Urothelium cell line (cell line): Measurements from ENCODE around the gene AOPEP.

Experiments
- DNase-seq: peaks from one replicate; pipeline ENCODE4 v3.0.0; 2011; ENCODE audit warnings: low spot score, mixed read lengths
- FAIRE-seq: peaks from 2 replicates; lab custom pipeline; 2011; peaks lifted over from hg19 to GRCh38; lab: Jason Lieb, UNC

The AOPEP gene

GRCh38 chr9:94788570-94789105, 62.1 kb downstream of the AOPEP start:
- DNase-seq (no peak), FAIRE-seq (no peak)

- DNase-seq (no peak), FAIRE-seq (no peak)
Observed at GRCh38 chr9:94791435-94791834, 64.9 kb downstream of the AOPEP start.

- DNase-seq (no peak), FAIRE-seq (no peak)
Observed at GRCh38 chr9:94792511-94792910, 66.0 kb downstream of the AOPEP start.

DNA sequence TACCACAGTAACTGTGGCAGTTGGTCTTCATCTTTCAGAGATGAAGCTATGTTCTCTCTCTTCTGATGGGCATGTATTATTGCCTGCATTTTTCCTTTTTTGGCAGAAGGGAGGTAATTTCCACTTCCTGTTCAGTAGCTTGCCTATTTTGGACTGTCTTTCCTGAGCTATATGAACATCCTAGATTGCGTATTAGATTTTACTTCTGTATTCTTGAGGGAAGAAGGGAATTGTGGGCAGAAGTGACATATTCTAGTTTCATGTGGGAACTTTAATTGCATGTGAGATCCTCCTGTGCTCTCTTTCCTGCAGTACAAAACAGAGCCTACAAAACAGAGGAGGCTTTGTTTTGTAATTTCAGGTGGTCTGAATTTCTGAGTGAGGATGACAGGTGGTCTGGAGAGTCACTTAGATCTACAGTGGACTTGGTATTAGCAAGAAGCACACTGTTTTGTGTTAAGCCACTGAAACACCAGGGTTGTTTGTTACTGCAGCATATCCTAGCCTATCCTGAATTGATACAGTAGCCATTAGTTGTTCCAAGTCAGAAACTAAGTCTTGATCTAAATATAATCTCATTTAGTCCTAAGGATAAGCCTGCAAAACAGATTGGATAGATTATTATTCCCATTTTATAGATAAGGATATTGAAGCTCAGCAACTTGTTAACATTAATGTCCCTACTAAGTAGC, 68.1 kb downstream of the AOPEP start:
- no peak for DNase-seq
- no peak for FAIRE-seq

- FAIRE-seq (no peak), DNase-seq (no peak)
Observed at GRCh38 chr9:94796687-94797086, 70.2 kb downstream of the AOPEP start.

DNA sequence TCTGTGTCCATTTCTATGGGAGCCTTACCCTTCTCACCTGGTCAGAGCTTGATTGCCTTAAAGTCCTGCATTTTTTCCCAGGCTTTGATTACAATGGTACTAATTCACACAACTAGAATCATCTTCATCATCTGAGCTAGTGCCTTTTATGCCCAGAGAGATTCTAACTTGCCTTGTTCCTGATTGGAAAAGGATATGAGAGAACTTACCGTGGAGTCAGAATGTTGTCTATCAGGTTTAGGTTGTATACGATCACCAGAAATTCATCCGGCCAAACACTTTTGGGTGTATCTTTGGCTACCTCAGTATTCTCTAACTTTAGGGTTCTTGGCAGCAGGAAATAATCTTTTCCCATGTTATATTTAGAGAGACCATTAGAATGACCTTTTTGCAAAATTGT, 71.7 kb downstream of the AOPEP start:
- DNase-seq: no peak
- no peak for FAIRE-seq

GRCh38 chr9:94798708-94799107, 72.2 kb downstream of the AOPEP start:
- DNase-seq (no peak), FAIRE-seq (no peak)

DNA sequence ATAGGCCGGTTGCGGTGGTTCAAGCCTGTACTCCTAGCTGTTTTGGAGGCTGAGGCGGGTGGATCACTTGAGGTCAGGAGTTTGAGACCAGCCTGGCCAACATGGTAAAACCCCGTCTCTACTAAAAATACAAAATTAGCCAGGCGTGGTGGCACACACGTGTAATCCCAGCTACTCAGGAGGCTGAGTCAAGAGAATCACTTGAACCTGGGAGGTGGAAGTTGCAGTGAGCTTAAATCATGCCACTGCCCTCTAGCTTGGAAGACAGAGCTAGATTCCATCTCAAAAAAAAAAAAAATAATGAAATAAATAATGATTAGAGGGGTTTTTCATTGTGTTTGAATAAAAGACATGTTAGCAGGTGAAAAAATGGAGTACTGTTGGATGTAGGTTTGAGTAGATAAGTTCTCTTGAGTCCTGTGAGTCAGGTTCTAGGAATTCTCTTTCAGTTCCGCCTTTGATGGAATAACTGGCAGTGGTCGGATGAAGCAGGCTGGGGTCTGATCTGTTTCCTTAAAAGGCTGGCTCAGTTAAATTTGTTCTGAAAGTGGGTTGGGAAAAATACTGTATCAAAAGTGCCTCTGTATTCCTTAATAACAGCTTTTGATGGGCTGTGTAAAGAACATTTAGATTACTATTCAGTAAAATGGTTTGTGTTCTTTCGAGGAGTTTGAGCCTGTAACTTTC, 73.2 kb downstream of the AOPEP start:
- no peak for FAIRE-seq

GRCh38 chr9:94800424-94801117, 74.1 kb downstream of the AOPEP start:
- no peak for FAIRE-seq

More for the DNA sequence above, 73.2 kb downstream of the AOPEP start:
- DNase-seq: peak; percentile 62

DNA sequence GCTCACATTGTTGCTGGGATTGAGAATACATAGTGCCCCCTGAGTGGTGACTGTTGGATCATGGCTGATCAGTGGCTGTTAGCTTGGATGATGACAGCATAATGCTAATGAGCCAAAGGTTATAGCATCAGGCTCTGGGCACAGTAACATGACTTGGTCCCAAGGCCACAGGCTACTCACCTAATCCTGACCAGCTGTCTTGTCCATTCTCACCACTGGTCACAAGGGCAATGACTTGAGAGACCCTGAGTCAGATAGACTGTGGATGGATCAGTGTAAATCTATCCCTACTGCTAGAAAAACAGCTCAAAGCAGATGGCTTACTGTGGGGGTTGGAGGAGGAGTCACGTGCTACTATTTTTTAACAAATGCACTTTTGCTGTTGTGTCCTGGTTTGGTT, 74.7 kb downstream of the AOPEP start:
- FAIRE-seq (no peak), DNase-seq (no peak)

More at GRCh38 chr9:94800424-94801117, 74.1 kb downstream of the AOPEP start:
- DNase-seq: no peak

- FAIRE-seq: no peak
- no peak for DNase-seq
Observed at GRCh38 chr9:94801681-94802080, 75.2 kb downstream of the AOPEP start.

DNA sequence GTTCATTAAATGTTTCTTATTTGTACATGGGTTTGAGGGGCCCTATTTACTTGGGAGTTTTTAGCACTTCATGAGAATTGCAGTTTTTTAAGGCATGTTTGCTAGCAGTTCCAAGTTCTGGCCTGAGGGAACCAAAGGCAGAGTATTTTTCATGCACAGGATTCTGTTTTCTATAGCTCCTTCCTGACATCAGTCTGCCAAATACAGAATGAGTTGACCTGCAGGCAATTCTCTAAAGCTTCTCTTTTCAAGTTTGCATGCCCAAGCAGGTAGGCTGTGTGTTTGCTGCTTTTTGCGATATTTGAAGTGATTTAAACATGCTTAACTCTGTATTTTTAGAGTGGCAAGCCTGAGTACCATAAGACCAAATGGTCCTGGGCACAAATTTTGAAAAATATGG, 75.8 kb downstream of the AOPEP start:
- DNase-seq (no peak), FAIRE-seq (no peak)

DNA sequence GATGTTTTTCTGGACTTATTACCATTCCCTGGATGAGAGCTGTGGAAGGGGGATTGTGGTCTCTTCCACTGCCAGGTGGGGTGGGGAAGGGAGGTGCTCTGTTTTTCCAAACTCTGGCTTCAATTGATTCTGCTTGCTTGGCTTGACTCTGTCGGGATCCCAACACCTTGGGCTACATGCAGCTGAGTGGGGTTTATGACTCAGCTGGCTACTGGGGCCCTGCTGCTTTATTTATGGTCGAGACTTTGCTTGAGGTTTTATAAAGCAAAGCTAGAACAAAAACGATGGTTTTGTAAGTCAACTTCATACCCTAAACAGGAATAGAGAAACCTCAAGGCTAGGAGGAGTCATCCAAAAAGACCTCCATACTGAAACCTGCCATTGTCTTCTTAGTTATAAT, 76.3 kb downstream of the AOPEP start:
- peak; percentile 62 for DNase-seq
- FAIRE-seq: no peak

GRCh38 chr9:94804316-94804715, 77.8 kb downstream of the AOPEP start:
- DNase-seq (no peak), FAIRE-seq (no peak)

DNA sequence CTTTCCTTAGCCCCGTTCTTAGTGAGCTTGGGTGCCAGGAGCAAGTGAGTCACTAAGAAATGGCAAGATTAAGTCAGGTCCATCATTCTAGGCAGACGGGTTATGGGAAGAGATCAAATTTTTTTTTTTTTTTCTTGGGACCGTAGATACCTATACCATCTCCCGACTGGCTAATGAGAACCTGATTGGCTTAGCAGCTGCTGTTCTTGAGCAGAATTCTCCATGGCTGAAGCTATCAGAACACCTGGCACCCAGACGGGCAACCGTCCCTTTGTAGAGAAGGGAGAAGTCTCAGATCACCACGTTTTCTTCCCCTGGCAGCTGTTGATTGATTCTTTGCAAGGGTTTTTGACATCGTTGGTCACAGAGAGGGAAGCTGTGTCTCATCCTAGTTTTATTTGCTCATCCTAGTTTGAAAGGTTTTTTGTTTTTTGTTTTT, 78.6 kb downstream of the AOPEP start:
- FAIRE-seq (no peak), DNase-seq (no peak)

DNA sequence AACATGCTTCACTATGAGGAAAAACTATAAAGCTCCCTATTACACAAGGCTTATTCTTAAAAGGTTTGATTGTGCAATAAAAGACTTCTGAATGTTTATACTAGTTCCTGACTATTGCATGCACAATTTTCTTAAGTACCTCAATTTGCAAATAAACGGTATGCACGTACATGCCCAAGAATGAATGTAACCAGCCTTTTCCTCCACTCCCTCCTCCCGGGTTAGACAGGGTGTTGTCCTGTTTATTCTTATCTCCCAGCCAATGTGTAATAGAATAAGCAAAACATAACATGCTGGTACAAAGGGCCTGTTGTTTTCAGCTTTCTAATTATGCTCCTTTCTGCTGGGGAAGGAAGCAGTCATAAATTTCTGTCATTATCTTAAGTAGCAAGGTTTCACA, 79.1 kb downstream of the AOPEP start:
- DNase-seq: peak; percentile 37
- FAIRE-seq: no peak

DNA sequence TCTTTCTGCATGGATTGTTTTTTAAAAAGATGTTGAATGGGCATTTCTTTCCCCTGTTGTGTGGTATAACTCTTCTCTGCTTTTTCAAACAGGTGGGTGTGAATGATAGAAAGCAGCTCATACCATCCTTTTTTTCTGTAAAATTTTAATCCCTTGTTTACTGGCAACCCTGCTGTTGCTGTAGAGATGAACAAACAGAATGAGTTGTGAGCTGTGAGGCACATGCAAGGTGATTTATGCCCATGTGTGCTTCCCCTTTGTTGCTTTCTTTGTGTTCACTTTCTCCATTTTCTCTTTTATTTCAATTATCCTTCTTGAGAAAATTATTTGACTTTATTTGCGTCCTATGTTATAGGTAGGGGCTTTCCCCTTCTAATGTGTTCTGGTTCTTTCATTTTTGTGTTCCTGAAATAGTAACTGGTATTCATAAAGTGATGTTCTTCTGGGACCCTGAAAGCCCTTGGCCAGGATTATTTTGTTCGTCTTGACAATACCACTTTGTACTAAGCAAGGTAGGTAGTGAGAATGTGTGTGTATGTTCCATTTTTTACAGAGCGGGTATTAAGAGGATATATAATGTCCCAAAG, 79.9 kb downstream of the AOPEP start:
- DNase-seq: no peak
- FAIRE-seq: no peak

DNA sequence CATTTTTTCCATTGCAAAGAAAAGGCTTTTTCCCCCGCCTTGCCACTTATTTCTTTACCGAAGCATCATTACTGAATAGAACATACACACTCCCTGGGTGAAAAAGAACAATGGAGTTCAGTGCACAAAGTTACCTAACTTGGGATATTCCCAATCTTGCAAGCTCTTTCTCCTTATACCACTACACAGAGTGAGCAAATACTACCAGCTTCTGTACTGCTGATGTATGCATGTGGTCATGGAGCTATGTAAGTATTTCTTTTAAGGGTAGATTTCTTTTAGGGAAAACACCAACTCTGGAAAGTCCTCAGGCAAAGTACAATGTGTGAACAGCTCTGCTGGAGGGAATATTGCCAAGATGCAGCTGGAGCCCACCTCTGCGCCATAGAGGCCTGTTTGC, 81.1 kb downstream of the AOPEP start:
- FAIRE-seq (no peak), DNase-seq (no peak)

- DNase-seq: no peak
- no peak for FAIRE-seq
Observed at GRCh38 chr9:94808926-94809700, 82.6 kb downstream of the AOPEP start.

DNA sequence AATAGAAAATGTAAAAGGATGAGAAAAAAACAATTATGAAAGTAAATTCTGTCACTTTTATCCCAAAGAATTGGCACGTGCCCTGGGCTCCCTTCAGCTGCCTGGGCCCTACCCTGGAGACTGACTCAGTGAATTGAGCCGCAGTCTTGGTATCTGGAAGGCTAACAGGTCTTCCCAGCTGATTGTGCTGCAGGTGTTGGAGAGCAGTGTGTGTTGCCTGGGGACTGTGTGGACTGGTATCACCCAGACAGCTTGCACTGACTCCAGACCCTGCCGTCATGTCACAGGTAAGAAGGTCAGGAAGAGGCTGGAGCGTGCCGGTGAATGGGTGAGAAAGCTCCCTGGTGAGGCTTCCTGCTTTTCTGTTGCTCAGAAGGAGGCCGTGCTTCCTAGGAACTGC, 83.3 kb downstream of the AOPEP start:
- FAIRE-seq: no peak
- DNase-seq: no peak

GRCh38 chr9:94811074-94811473, 84.6 kb downstream of the AOPEP start:
- FAIRE-seq (no peak), DNase-seq (no peak)
